Skin epidermis (tissue), 12 donors: ENCODE results near the gene PGPEP1.

Source experiments
- H3K27ac ChIP-seq, 21 experiments: fragments of 200-600 bp; sonication (generic) in 11 of 21; one replicate each; pipeline ENCODE4 v1.5.0; 2020; ENCODE audit warnings: mild to moderate bottlenecking in 3 of 21, inconsistent platforms in 2 of 21, moderate library complexity in 2 of 21
- H3K4me3 ChIP-seq, 7 experiments: fragments of 200-600 bp; sonication (generic) in 2 of 7; one replicate each; pipeline ENCODE4 v1.5.0; 2020; ENCODE audit warnings: inconsistent platforms in 2 of 7, mild to moderate bottlenecking in 2 of 7, moderate library complexity in 1 of 7

Gene PGPEP1, protein sequence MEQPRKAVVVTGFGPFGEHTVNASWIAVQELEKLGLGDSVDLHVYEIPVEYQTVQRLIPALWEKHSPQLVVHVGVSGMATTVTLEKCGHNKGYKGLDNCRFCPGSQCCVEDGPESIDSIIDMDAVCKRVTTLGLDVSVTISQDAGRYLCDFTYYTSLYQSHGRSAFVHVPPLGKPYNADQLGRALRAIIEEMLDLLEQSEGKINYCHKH

GRCh38 chr19:18340190-18340989 lies at the start of gene PGPEP1:
TSS of gene PGPEP1 (plus strand) at chr19:18340598. CDS start at chr19:18340682, 84 bp downstream.
- Histone ChIP-seq H3K27ac (peak within 1 kb of the TSS; percentile 28 to 84 (median 66)), H3K4me3 (peak within 1 kb of the TSS; percentile 54 to 84 (median 79))

- Histone ChIP-seq H3K4me3 (peak overlapping the region; percentile 41 to 63 (median 49)), H3K27ac (peak overlapping the region; percentile 73 to 100 (median 96))
Measured at GRCh38 chr19:18291019-18291524, 49.3 kb upstream of the PGPEP1 start.

DNA sequence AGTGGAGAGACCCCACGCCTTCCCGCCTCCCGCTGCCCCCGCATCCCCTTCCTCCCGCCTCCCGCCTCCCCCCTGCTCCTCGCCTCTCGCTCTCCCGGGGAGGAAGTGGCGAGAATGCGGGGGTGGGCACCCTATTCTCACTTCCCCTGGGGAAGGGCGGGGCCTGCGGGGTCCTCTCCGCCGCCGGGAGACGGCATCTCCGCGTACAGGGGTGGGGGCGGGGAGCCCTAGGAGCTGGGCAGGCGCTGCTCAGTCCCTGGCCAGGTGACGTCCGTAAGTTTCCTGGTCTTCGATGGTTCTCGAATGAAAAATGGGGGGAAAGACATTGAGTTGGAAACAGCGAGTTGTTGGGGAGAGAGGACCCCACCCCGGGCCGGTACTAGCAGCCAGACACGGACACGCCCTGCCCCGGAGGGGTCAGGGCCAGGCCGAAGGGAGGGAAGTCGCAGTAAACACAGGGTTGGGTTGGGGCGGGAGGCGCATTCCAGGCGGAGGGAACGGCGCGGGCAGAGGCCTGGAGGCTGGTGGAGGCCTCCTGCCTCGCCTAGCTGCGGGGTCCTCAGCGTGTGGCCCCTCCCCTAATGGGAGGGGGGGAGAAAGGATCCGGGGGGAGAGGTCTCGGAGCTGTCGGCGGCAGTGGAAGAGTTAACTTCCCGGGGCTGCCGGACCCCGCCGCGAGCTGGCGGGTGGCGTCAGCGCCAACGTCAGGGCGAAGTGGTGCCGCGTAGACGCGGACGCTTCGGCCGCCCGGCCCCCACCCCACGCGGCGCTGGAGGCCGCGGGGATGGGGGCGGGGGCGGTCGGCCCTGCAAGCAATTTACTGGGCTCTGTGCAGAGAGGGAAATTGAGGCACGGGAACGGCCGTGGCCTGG lies 48.6 kb upstream of the PGPEP1 start:
- Histone ChIP-seq H3K4me3 (peak overlapping the region; percentile 41 to 63 (median 49)), H3K27ac (peak overlapping the region; percentile 73 to 100 (median 96))

DNA sequence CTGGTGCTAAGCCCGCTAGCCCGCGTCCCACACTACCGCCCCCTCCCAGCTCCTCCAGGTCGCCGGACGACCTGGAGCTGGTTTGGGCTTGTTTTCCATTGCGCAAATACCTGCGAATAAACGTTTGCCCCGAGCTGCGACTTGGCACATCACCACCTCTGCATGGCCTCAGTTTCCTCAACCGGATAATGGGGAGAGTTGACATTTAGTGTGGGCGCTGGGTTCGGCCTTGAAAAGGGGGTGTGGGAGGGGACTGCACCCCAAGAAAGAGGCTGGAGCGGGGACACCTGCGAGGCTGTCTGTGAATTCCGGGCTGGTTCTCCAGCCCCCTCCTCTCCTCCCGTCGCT lies 48.0 kb upstream of the PGPEP1 start:
- peak overlapping the region; percentile 73 to 100 (median 96) for H3K27ac ChIP-seq
- H3K4me3 ChIP-seq, result peak overlapping the region; percentile 41 to 63 (median 49)

DNA sequence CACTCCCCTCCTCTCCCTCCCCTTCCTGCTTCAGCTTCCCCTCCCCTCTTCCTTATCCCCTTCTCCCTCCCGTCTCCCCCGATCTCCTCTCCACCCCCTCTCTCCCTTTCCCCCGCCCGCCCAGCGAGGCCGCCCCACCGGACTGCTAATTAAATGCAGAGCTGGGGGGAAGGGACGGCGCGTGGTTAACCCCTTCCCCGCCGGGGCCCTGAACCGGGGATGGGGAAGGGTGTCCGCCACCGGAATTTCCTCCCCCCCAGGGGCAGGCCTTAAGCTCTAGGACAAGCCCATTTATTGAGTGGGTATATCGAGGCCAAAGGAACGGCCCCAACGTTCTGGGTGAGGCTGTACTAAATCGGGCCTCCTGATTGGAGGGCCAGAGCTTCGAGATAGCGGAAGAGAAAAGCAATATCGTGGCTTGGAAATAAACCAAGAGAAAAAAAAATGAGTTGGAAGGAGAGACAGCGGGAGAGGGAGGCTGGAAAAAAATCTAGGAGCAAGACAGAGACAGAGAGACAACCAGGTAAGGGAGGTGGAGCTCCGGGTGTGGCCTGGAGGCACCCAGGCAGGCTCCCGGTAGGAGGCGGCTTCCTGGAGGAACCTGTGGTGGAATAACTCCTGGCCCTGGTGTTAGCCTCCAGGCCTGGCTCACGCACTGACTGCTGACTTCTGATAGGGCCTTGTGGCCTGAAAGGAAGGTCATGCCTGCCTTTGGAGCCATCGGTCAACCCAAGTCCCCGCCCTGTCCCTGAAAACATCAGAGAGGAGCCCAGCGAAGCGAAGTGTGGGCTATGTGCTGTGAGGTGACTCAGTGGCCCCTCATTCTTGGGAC lies 47.4 kb upstream of the PGPEP1 start:
- H3K4me3 ChIP-seq, result peak overlapping the region; percentile 41 to 63 (median 49)

DNA sequence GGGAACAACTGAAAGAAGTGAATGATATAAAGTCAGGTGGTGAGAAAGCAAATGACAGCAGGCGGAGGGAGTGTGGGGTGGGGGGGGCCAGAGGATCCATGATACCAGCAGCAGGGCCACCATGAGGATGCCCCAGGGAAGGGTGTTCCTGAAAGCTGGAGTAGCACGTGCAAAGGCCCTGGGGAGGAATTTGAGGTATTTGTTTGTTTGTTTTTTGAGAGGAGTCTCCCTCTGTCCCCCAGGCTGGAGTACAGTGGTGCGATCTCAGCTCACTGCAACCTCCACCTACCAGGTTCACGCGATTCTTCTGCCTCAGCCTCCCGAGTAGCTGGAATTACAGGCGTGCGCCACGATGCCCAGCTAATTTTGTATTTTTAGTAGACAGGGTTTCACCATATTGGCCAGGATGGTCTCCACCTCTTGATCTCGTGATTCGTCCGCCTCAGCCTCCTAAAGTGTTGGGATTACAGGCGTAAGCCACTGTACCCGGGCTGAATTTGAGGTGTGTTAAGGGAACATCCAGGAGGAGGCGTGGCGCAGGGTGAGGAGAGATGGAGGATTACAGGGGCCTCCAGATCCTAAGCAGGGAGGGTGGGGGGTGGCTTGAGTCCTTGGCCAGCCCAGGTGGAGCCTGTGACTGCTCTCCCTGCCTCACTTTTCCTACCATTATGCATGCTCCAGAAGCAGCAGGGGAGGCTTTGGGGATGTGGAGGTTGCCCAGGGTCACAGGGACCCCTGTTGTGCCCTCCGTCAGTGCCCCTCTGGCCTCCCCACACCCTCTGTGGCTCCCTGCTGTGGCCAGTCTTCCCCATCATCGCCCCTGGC lies 46.5 kb upstream of the PGPEP1 start:
- Histone ChIP-seq H3K4me3 (peak overlapping the region in 1 of 7 experiments; percentile 46), H3K27ac (peak overlapping the region in 20 of 21 experiments; percentile 83 to 100 (median 96))

More for the DNA sequence above, 47.4 kb upstream of the PGPEP1 start:
- peak overlapping the region; percentile 73 to 100 (median 96) for H3K27ac ChIP-seq

GRCh38 chr19:18294467-18294864 lies 45.9 kb upstream of the PGPEP1 start:
- Histone ChIP-seq H3K4me3 (no peak overlapping the region), H3K27ac (peak overlapping the region in 16 of 21 experiments; percentile 18 to 100 (median 97))

DNA sequence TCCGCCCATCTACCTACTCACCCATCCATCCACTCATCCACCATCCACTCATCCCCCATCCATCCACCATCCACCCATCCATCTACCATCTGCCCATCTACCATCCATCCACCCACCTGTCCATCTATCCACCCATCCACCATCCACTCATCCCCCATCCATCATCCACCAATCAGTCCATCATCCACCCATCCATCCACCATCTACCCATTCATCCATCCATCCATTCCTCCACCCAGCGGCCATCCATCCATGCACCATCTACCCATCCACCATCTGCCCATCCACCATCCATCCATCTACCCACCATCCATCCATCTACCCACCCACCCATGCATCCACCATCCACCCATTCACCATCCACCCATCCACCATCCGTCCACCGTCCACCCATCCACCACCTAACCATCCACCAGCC lies 45.4 kb upstream of the PGPEP1 start:
- H3K27ac ChIP-seq, result peak overlapping the region in 7 of 21 experiments; percentile 29 to 100 (median 98)
- H3K4me3 ChIP-seq, result no peak overlapping the region

GRCh38 chr19:18297308-18297707 lies 43.1 kb upstream of the PGPEP1 start:
- Histone ChIP-seq H3K27ac (peak overlapping the region in 3 of 21 experiments; percentile 2 to 31 (median 9)), H3K4me3 (no peak overlapping the region)

DNA sequence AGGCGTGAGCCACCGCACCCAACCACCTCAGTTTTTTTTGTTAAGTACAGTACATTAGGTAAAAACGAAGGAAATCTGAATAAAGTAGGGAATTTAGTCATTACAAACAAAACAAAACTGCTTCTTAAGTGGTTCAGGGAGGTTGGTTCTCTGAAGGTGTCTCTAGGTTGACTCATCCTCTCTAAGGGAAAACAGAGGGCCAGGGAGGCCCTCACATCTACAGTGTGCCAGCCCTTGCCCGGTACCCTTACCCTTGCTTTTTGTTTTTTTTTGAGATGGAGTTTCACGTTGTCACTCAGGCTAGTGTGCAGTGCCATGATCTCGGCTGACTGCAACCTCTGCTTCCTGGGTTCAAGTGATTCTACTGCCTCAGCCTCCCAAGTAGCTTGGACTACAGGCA lies 41.8 kb upstream of the PGPEP1 start:
- no peak overlapping the region for H3K4me3 ChIP-seq
- no peak overlapping the region for H3K27ac ChIP-seq

DNA sequence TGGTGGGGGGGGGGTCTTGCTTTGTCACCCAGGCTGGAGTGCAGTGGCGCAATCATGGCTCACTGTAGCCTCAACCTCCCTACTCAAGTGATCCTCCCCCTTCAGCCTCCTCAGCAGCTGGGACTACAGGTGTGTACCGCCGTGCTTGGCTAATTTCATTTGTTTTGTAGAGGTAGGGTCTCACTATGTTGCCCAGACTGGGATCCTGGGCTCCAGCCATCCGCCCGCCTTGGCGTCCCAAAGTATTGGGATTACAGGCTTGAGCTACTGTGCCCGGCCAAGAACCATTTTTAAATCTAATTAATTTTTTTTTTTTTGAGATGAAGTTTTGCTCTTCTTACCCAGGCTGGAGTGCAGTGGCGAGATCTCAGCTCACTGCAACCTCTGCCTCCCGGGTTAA lies 40.7 kb upstream of the PGPEP1 start:
- H3K27ac ChIP-seq, result no peak overlapping the region
- H3K4me3 ChIP-seq, result no peak overlapping the region

GRCh38 chr19:18300930-18301717 lies 39.3 kb upstream of the PGPEP1 start:
- Histone ChIP-seq H3K27ac (peak overlapping the region in 14 of 21 experiments; percentile 5 to 98 (median 32)), H3K4me3 (no peak overlapping the region)

DNA sequence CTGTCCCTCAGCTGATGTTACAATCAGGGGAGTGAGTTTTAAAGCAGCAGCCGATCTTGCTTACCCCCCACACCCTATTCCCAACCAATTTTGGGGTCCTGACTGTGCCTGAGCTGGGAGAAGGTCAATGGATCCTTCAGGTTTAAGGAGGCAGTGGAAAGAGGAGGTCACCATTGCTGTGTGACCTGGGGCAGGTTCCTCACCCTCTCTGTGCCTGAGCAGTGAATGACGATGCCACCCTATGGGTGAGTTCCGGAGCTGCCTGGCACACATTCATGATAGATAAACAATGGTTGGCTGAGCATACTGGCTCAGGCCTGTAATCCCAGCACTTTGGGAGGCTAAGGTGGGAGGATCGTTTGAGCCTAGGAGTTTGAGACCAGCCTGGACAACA lies 38.7 kb upstream of the PGPEP1 start:
- H3K4me3 ChIP-seq, result no peak overlapping the region
- peak overlapping the region in 10 of 21 experiments; percentile 13 to 98 (median 66) for H3K27ac ChIP-seq

DNA sequence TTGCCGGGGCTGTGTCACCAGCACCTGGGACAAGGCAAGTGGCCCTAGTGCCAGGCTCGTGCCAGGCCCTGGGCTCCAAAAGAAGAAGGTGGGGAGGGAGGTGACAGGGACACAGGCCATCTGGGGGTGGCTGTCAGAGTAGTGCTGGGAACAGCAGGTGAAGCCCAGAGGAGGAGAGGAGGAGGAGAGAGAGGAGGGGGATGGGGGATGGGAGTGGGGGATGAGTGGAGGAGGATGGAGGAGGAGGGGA lies 36.3 kb upstream of the PGPEP1 start:
- peak overlapping the region; percentile 67 to 99 (median 96) for H3K27ac ChIP-seq
- peak overlapping the region; percentile 5 to 35 (median 21) for H3K4me3 ChIP-seq

GRCh38 chr19:18304458-18305310 lies 35.7 kb upstream of the PGPEP1 start:
- peak overlapping the region; percentile 16 to 38 (median 25) for H3K4me3 ChIP-seq
- peak overlapping the region; percentile 67 to 99 (median 96) for H3K27ac ChIP-seq

DNA sequence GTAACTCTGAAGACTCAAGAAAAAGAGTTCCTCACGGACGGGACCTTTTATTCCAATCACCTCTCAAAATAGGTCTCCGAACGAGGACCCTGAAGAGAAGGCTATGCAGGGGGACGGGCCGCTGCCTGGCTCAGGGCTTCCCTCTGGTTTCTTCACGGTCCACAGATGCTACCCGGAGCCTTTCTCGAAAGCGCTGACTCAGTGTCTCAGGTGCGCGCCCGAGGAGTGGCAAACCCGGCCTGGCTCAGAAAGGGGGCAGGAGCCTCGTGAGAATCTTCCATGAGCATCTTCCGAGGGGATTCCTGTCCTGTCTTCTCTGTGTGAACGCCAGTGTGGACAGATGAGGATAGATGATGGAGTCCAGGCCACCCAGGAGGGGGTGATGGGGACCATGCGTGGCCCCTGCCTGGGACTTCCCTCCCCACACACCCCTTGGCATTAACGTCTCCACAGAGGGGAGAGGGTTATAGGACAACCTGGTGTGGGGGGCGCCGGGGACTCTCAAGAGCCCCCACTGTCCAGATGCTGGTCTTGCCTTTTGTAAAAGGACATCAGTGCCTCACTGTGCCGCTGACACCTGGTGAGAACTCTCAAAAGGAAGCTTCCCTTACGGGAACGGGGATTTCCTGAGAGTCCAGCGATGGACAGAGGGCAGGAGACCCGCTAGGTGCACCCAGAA lies 34.0 kb upstream of the PGPEP1 start:
- Histone ChIP-seq H3K4me3 (no peak overlapping the region), H3K27ac (peak overlapping the region in 18 of 21 experiments; percentile 4 to 99 (median 94))
